ENCODE results near the gene KAT7.

KAT7 gene

DNA sequence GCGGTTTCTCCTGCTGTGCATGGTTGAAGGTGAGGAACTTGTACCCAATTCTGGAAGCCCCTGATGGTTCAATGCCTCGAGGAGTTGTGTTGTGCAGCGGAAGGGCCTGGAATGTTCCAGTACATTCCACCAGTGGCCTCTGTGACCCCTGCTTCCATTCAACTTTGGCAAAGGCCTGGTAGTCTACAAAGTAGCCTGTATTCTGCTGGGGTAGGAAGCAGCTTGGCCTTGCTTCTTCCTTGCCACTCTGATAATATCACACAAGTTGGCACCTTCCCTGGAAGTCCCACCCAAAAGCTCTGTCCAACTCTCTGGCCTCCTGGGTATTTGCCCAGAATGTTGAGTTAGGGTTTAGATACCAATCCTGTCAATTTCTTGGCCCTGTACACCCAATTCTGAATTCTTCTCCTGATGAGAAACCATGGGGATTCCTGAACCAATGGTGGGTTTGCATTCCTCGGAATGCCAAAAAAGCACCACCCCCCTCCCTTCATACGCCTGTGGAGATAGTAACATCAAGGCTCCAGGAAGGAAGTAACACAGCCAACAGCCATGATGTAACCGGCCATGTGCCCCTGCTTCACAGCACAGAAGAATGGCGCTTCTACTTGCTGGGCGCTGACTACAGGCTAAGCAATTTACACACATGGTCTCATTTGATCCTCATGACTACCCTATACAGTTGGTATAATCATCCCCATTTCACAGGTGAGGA lies 12.8 kb upstream of the KAT7 start:
- no peak for DNase-seq
- TF ChIP-seq GATA1 (IDR thresholded peaks at IDR 0.05; ENCODE audit: low read depth, low read length) = no peak
- no peak for TF ChIP-seq POLR2A (IDR thresholded peaks at IDR 0.05; ENCODE audit: low read length)

- TF ChIP-seq GATA1 (IDR thresholded peaks at IDR 0.05; ENCODE audit: low read depth, low read length) (no peak), POLR2A (IDR thresholded peaks at IDR 0.05; ENCODE audit: low read length) (no peak)
These were observed 11.8 kb upstream of the KAT7 start for GRCh38 chr17:49776551-49777300.

GRCh38 chr17:49777563-49777962 lies 10.9 kb upstream of the KAT7 start:
- no peak for DNase-seq
- TF ChIP-seq GATA1 (IDR thresholded peaks at IDR 0.05; ENCODE audit: low read depth, low read length) (no peak), POLR2A (IDR thresholded peaks at IDR 0.05; ENCODE audit: low read length) (no peak)

More at GRCh38 chr17:49776551-49777300, 11.8 kb upstream of the KAT7 start:
- no peak for DNase-seq

DNA sequence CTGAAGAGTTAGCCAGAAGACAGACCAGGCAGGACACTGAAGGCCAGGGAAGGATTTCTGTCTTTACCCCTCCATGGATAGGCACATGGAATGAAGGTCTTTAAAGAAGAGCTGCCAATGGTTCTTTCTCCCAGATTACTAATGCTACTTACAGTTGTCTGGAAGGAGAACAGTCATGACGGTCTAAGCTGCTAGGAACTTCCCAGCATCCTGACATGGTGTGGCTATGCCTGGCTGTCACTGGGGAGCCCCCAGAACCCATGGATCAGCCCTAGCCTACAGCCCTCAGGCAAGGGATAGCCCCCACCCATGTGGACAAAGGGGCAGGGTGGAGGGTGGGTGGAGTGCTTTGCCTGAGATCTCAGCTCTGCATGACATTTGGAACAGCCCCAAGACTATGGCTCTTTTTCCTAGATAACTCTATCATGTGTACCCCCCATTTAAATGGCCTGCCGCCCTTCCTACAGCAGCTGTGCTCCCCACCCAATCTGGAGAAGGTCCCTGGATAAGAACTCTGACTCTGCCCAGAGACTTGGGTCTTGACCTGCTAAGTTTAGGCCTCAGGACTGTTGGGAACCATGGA lies 9.2 kb upstream of the KAT7 start:
- TF ChIP-seq POLR2A (IDR thresholded peaks at IDR 0.05; ENCODE audit: low read length) (no peak), GATA1 (IDR thresholded peaks at IDR 0.05; ENCODE audit: low read depth, low read length) (no peak)
- DNase-seq = peak; percentile 90 to 97

DNA sequence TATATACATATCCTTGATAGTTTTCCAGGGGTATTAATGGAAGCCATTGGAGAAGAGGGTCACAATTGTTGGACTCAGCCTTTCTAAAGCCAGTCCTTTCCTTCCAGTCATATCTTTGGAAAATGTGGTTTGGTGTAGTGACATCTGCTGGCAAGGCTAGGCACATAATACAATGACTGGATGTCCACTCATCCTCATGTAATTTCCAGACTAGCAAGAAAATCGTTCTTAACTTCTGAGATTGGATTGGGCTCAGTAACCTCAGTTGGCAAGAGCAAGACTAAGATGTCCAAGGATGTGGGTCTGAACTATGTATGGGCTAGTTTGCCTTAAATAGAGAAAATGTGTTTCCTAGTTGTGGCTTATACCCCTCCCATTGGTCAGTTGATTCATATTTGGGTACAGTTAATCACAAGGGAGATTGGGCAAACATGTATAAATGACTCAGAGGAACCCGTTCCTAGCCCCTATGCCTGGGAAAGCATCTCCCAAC lies 8.7 kb upstream of the KAT7 start:
- TF ChIP-seq POLR2A (IDR thresholded peaks at IDR 0.05; ENCODE audit: low read length) (no peak), GATA1 (IDR thresholded peaks at IDR 0.05; ENCODE audit: low read depth, low read length) (no peak)
- peak in 1 of 2 experiments; percentile 83 for DNase-seq

- no peak for TF ChIP-seq GATA1 (IDR thresholded peaks at IDR 0.05; ENCODE audit: low read depth, low read length)
- no peak for TF ChIP-seq POLR2A (IDR thresholded peaks at IDR 0.05; ENCODE audit: low read length)
- DNase-seq = no peak
These were observed 5.3 kb upstream of the KAT7 start for GRCh38 chr17:49783071-49783715.

DNA sequence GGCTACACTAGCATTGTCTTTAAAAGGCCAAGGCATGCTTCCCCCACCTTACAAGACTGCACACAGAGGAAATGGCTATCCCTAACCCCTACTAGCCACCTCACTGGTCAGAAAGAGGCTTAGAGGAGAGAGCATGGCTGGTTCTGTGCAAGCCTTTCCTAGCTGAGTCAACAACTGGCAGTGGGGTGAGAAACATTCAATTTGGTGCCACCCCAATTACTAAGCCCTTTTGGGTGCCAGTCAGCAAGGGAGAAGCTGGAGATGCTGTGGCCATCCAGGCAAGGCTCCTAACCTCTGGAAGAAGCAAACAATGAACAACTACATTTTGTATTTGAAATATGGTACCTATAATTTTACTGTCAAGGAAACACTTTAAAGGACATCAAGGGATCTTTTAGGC lies 4.7 kb upstream of the KAT7 start:
- no peak for DNase-seq
- no peak for TF ChIP-seq POLR2A (IDR thresholded peaks at IDR 0.05; ENCODE audit: low read length)
- no peak for TF ChIP-seq GATA1 (IDR thresholded peaks at IDR 0.05; ENCODE audit: low read depth, low read length)

- no peak for DNase-seq
- TF ChIP-seq GATA1 (IDR thresholded peaks at IDR 0.05; ENCODE audit: low read depth, low read length) = no peak
- TF ChIP-seq POLR2A (IDR thresholded peaks at IDR 0.05; ENCODE audit: low read length) = no peak
These were observed 3.8 kb upstream of the KAT7 start for GRCh38 chr17:49784636-49785035.

DNA sequence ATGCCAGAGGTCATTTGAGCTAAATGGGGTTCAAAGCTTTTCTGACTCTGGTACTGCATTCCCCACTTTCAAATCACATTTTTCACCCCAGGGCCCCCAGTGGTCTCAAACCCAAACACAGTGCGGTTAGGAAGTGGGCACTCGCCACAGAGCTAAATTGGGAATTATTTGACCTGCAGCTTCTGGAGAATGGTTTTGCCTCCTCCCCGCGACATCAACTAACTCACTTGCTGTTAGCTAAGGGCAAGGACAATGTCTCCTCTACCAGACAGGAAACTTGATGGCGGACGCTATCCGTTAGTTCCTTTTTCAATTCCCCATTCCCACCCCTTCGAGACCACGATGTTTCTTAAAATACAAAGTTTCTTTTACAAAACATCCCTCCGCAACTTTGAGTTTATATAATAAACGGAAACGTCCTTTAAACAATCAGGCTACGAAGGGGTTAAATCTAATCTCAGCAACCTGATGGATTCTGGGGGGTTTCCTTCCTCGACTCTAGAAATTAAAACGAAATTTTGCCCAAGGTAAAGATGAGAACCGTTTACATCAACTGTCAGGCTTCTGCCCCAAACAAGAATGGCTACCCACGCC lies 500 bp upstream of the KAT7 start:
- no peak for DNase-seq
- no peak for TF ChIP-seq POLR2A (IDR thresholded peaks at IDR 0.05; ENCODE audit: low read length)
- TF ChIP-seq GATA1 (IDR thresholded peaks at IDR 0.05; ENCODE audit: low read depth, low read length) = no peak

DNA sequence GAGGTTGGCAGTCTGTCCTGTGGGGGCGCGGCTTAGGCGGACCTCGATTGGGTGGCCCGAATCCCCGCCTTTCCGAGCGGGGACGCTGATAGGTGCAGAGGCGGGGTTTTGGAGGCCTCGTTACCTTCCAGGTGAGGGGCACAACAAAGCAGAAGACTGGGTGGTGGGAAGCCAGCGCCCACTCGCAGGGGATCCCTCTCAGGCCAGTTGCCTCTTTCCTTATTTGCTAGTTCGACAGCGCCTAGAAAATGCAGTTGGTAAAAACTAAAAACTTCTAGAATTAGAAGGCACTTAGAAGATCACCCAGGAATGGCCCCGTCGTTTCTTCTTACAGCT lies 730 bp downstream of the KAT7 start:
- TF ChIP-seq POLR2A (IDR thresholded peaks at IDR 0.05; ENCODE audit: low read length) (no peak), GATA1 (IDR thresholded peaks at IDR 0.05; ENCODE audit: low read depth, low read length) (no peak)
- no peak for DNase-seq

GRCh38 chr17:49793309-49793708 lies 4.8 kb downstream of the KAT7 start:
- no peak for TF ChIP-seq GATA1 (IDR thresholded peaks at IDR 0.05; ENCODE audit: low read depth, low read length)
- no peak for TF ChIP-seq POLR2A (IDR thresholded peaks at IDR 0.05; ENCODE audit: low read length)
- DNase-seq = no peak

DNA sequence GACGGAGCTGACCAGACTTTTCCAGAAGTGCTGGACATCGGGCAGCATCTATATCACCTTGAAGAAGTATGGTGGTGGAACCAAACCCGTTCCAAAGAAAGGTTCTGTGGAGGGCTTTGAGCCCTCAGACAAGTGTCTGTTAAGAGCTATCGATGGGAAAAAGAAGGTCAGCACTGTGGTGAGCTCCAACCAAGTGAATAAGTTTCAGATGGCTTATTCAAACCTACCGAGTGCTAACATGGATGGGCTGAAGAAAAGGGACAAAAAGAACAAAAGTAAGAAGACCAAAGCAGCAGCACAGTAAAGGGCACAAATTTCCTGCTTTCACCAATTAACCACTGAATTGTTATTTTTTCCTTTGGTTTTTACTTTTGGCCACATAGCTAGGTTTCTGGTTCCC lies 6.9 kb downstream of the KAT7 start:
- no peak for DNase-seq
- TF ChIP-seq GATA1 (IDR thresholded peaks at IDR 0.05; ENCODE audit: low read depth, low read length) (no peak), POLR2A (IDR thresholded peaks at IDR 0.05; ENCODE audit: low read length) (no peak)

GRCh38 chr17:49798182-49798581 lies 9.7 kb downstream of the KAT7 start:
- DNase-seq = peak in 1 of 2 experiments; percentile 26
- TF ChIP-seq POLR2A (IDR thresholded peaks at IDR 0.05; ENCODE audit: low read length) (no peak), GATA1 (IDR thresholded peaks at IDR 0.05; ENCODE audit: low read depth, low read length) (no peak)

DNA sequence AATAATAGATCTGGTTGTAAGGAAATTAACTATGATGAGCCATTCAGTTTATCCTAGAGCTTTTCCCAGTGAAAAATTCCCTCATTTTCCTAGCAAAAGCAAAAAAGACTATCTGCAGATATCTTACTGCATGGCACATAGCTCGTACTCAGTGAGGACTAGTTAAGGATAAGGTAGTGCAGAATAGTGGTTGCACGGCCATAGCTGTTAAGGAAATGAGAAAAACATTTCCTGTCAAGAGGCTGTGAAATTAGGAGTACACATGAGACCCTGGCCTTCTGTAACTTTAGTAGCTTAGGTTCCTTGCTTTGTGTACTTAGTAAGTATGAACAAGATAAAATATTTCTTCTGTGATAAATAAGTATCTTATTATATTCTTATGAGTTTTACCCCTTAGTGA lies 10.3 kb downstream of the KAT7 start:
- DNase-seq = no peak
- TF ChIP-seq POLR2A (IDR thresholded peaks at IDR 0.05; ENCODE audit: low read length) (no peak), GATA1 (IDR thresholded peaks at IDR 0.05; ENCODE audit: low read depth, low read length) (no peak)

Measured in erythroblast (primary cell).